Measurements from ENCODE around the gene RNF157. TPM values are rescaled to one million over a fixed set of nuclear protein-coding genes. Genes with fewer than 3 reads are reported as not detected.

RNF157 gene
- total RNA-seq, 6 donors from 2014 or later = 1.1 to 14.7 (median 2.5) TPM

DNA sequence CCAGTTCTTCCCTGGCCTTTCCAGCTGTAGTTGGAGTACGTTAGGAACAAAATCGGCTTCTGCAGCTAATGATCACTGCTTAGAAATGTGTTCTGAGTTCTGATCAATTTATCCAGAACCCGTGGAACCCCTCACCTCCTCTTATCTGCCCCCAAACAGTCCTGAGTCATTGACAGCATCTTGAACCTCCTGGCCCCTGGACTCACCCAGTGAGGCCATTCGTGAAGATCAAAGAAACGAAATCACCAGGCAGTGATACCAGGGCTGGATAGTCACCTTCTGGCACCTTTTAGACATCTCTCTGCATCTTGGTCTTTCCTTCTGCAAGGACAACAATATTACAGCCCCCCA is 119.7 kb downstream of the RNF157 start:
- H3K4me1 ChIP-seq = peaks cover 6 to 11% (median 8%) of the 10 kb centered on the region in 4 donors
- WGBS, 2 donors = 90 to 93% methylated on average over 5 of the region's 5 CpGs
- H3K9me3 ChIP-seq = no peaks in the 10 kb centered on the region
- H3K36me3 ChIP-seq = no peaks in the 10 kb centered on the region
- TF ChIP-seq POLR2A (IDR thresholded peaks at IDR 0.05) = no peak
- no peak for TF ChIP-seq EP300 (IDR thresholded peaks at IDR 0.05)
- no peak for TF ChIP-seq POLR2AphosphoS5 (IDR thresholded peaks at IDR 0.05)
- TF ChIP-seq, protein P1, sequence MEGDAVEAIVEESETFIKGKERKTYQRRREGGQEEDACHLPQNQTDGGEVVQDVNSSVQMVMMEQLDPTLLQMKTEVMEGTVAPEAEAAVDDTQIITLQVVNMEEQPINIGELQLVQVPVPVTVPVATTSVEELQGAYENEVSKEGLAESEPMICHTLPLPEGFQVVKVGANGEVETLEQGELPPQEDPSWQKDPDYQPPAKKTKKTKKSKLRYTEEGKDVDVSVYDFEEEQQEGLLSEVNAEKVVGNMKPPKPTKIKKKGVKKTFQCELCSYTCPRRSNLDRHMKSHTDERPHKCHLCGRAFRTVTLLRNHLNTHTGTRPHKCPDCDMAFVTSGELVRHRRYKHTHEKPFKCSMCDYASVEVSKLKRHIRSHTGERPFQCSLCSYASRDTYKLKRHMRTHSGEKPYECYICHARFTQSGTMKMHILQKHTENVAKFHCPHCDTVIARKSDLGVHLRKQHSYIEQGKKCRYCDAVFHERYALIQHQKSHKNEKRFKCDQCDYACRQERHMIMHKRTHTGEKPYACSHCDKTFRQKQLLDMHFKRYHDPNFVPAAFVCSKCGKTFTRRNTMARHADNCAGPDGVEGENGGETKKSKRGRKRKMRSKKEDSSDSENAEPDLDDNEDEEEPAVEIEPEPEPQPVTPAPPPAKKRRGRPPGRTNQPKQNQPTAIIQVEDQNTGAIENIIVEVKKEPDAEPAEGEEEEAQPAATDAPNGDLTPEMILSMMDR (IDR thresholded peaks at IDR 0.05) = no peak
- no peaks in the 10 kb centered on the region for H3K27me3 ChIP-seq
- no peak overlapping the region for H3K27ac ChIP-seq
- H3K4me3 ChIP-seq = no peak overlapping the region
- DNase-seq = no peak
- no peak for ATAC-seq (ENCODE audit: low FRiP score in 2 of 2)

DNA sequence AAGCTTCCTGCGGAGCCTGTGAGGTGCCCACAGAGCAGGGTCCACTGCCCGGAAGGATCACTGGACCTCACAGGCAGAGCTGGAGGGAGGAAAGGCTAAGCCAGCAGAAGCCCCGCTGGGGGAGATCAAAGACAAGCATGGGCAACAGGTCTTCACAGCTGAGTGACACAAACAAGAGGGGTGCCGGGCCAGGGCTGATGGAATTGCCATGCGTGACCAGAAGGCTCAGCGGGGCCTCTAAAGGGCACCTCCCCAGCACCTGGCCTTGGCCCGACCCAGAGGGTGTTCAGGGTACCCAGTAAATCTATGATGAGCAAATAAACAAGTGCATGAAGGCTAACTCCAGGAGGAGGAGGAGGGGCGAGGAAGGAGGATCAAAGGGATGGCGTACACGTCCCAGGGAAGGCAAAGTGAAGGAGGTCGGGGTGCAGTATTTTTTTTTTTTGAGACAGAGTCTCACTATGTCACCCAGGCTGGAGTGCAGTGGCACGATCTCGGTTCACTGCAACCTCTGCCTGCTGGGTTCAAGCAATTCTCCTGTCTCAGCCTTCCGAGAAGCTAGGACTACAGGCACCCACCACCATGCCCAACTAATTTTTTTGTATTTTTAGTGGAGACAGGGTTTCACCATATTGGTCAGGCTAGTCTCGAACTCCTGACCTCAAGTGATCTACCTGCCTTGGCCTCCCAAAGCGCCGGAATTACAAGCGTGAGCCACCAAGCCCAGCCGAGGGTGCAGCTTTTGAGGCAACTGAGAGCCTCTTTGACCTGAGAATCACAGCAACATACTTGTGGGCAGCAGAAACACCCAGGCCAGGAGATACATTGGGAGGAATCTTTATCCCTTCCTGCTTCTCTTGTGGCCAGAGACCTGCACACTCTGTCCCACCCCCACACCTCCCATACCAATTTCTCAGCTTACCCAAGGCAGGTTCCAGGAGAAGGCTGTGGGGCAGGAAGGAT is 120.6 kb downstream of the RNF157 start:
- H3K4me1 ChIP-seq = peaks cover 6 to 11% (median 8%) of the 10 kb centered on the region in 4 donors
- 85 to 87% methylated on average over 17 to 19 of the region's 19 CpGs for WGBS, 2 donors
- no peak overlapping the region for H3K4me3 ChIP-seq
- TF ChIP-seq EP300 (IDR thresholded peaks at IDR 0.05) = no peak
- no peak for TF ChIP-seq POLR2A (IDR thresholded peaks at IDR 0.05)
- TF ChIP-seq, protein P1 (IDR thresholded peaks at IDR 0.05) = no peak
- no peak for TF ChIP-seq POLR2AphosphoS5 (IDR thresholded peaks at IDR 0.05)
- no peak for ATAC-seq (ENCODE audit: low FRiP score in 2 of 2)
- no peaks in the 10 kb centered on the region for H3K9me3 ChIP-seq
- no peak overlapping the region for H3K27ac ChIP-seq
- no peaks in the 10 kb centered on the region for H3K27me3 ChIP-seq
- DNase-seq = no peak
- no peaks in the 10 kb centered on the region for H3K36me3 ChIP-seq

DNA sequence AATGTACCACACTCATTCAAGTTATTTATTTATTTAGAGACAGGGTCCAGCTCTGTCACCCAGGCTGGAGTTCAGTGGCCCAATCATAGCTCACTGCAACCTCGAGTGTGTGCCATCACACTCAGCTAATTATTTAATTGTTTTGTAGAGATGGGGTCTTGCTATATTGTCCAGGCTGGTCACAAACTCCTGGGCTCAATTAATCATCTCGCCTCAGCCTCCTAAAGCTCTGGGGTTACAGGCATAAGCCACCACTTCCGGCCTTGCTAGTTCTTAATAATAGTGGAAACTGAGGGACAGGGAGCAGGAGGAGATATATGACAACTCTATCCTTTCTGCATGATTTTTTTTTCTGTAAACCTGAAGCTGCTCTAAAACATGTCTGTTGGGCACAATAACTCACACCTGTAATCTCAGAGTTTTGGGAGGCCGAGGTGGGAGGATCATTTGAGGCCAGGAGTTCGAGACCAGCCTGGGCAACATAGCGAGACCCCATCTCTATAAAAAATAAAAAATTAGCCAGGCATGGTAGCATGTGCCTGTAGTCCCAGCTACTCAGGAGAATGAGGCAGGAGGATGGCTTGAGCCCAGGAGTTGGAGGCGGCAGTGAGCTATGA is 125.0 kb downstream of the RNF157 start:
- TF ChIP-seq POLR2AphosphoS5 (IDR thresholded peaks at IDR 0.05) (no peak), EP300 (IDR thresholded peaks at IDR 0.05) (no peak)
- 90 to 92% methylated on average over 7 of the region's 7 CpGs for WGBS, 2 donors
- no peak for DNase-seq
- Histone ChIP-seq H3K27me3 (no peaks in the 10 kb centered on the region), H3K4me1 (no peaks in the 10 kb centered on the region), H3K27ac (no peak overlapping the region), H3K9me3 (no peaks in the 10 kb centered on the region), H3K4me3 (no peak overlapping the region), H3K36me3 (no peaks in the 10 kb centered on the region)
- ATAC-seq (ENCODE audit: low FRiP score in 2 of 2) = no peak

DNA sequence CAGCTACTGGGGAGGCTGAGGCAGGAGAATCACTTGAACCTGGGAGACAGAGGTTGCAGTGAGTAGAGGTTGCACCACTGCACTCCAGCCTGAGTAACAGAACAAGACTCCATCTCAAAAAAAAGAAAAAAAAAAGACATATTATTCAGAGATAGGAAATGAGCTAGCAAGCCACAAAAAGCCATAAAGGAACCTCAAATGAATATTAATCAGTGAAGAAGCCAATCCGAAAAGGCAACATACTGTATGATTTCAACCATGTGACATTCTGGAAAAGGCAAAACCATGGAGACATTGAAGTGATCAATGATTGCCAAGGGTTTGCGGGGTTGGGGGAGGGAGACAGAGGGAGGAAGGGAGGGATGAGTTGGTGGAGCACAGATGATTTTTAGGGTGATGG is 128.3 kb downstream of the RNF157 start:
- TF ChIP-seq POLR2AphosphoS5 (IDR thresholded peaks at IDR 0.05) = no peak
- Histone ChIP-seq H3K27me3 (no peaks in the 10 kb centered on the region), H3K9me3 (no peaks in the 10 kb centered on the region), H3K4me1 (no peaks in the 10 kb centered on the region), H3K27ac (no peak overlapping the region), H3K36me3 (no peaks in the 10 kb centered on the region), H3K4me3 (no peak overlapping the region)
- DNase-seq (no peak), ATAC-seq (ENCODE audit: low FRiP score in 2 of 2) (no peak)
- 73 to 81% methylated on average over 2 of the region's 2 CpGs for WGBS, 2 donors

DNA sequence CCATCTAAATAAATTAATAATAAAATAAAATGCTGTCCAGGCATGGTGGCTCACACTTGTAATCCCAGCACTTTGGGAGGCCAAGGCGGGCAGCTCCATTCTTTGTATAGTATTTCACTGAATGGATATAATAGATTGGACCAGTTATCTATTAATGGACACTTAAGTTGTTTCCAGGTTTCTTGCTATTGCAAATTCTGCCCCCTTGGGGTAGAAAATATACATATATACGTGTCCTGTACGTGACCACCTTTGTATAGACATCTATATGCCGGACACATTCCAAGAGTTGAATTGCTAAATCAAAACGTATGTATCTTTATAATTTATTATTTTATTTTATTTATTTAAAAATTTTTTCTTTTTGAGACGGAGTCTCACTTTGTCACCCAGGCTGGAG is 132.8 kb downstream of the RNF157 start:
- WGBS, 2 donors = 80 to 81% methylated on average over 6 of the region's 6 CpGs
- Histone ChIP-seq H3K27ac (no peak overlapping the region), H3K27me3 (no peaks in the 10 kb centered on the region), H3K4me1 (peaks cover 9 to 16% (median 10%) of the 10 kb centered on the region in 4 donors), H3K4me3 (no peak overlapping the region), H3K9me3 (no peaks in the 10 kb centered on the region), H3K36me3 (no peaks in the 10 kb centered on the region)
- DNase-seq (no peak), ATAC-seq (ENCODE audit: low FRiP score in 2 of 2) (no peak)
- TF ChIP-seq, protein P1 (IDR thresholded peaks at IDR 0.05) = no peak
- TF ChIP-seq POLR2AphosphoS5 (IDR thresholded peaks at IDR 0.05) (no peak), EP300 (IDR thresholded peaks at IDR 0.05) (no peak), POLR2A (IDR thresholded peaks at IDR 0.05) (no peak)
